Measurements from ENCODE around the gene ZBTB8B.
"Not testable (repeated sequence)": the region's sequence is repeated elsewhere in the genome, so short reads cannot be mapped to it uniquely, and the experiment has no call there.

Gene ZBTB8B

GRCh38 chr1:32470991-32471694 lies 6.3 kb downstream of the ZBTB8B start:
- no peak for DNase-seq

DNA sequence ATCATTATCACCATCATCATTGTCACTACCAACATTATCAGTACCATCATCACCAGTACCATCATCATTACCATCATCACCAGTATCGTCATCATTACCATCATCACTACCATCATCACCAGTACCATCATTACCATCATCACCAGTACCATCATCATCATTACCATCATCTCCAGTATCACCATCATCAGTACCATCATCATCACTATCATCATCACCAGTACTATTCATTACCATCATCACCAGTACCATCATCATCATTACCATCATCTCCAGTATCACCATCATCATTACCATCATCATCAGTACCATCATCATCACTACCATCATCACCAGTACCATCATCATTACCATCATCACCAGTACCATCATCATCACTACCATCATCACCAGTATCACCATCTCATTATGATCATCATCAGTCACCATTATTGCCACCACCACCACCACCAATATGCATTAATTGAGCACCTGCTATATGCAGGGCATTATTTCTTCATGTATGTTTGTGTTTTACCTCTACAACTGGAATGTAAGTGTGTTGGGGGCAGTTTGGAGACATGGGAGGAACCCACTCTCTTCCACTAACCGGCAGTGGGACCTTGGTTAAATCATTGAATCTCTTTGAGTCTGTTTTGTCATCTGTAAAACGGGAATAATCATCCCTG lies 7.0 kb downstream of the ZBTB8B start:
- DNase-seq: no peak

GRCh38 chr1:32472966-32473365 lies 8.1 kb downstream of the ZBTB8B start:
- DNase-seq: not testable (repeated sequence)

- DNase-seq: no peak
These were observed 10.1 kb downstream of the ZBTB8B start for GRCh38 chr1:32474954-32475353.

DNA sequence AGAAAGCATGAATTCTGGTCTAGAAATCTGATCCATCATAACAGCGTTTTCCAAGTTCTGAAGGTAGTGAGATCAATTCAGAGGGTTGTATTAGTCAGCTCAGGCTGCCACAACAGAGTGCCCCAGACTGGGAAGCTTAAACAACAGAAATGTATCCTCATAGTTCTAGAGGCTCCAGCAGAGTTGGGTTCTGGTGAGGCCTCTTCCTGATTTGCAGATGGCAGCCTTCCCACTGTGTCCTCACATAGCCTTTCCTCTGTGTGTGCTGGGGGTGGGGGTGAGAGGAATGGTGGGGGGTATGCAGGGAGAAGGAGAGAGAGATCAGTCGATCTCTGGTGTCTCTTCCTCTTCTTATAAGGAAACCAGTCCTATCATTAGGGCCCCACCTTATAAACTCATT lies 15.1 kb downstream of the ZBTB8B start:
- no peak for DNase-seq

DNA sequence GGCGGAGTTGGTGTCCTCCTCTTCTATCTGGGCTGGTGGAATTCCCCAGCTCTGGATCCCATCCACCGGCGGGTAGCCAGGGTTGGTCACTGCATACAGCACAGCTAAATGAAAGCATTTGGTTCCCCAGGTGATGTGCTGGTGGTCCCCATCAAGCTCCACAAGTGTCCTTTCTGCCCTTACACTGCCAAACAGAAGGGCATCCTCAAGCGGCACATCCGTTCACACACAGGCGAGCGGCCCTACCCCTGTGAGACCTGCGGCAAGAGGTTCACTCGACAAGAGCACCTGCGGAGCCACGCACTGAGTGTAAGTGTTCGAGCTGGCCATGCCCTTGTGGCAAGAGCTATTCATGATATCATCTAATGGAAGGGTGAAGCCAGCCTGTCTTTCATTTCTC lies 15.9 kb downstream of the ZBTB8B start:
- DNase-seq: no peak

DNA sequence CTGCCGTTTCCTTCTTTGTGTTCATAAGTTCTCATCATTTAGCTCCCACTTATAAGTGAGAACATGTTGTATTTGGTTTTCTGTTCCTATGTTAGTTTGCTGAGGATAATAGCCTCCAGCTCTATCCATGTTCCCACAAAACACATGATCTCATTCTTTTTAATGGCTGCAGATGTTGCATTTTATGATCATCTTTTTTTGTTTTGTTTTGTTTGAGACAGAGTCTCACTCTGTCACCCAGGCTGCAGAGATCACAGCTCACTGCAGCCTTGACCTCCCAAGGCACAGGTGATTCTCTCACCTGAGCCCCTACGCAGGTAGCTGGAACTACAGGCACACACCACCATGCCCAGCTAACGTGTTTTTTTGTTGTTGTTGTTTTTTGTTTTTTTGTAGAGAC lies 16.9 kb downstream of the ZBTB8B start:
- DNase-seq: not testable (repeated sequence)

DNA sequence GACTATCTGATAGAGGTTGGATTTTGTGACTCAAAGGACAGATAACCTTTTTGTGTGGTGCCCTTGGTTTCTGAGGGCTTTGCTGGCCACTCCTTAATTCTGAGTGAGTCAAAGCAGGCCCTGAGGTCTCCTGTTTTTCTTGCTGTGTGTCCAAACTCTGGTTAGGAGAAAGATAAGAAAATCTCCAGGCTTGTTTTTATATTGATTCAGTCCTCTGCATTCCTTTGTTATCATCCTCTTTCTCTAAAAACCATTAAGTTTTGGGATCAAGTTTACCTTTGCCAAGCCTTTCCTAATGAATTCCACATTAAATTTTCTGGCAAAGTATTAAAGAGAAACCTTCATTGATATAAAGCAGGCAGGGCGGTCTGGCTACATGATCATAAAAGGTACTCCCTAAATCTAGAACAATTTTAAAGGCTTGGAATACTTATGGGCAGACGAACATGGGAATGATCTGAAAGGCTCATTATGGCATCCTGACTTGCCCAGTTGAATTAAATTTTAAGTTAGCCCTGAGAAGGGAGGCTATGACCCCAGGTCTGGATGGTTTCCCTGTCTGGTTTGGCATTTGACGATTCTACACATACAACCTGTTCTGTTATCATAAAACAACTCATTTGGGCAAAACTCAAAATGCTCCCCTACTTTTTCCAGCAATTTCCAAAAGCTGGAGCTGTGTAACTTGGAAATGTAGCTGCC lies 20.8 kb downstream of the ZBTB8B start:
- no peak for DNase-seq

DNA sequence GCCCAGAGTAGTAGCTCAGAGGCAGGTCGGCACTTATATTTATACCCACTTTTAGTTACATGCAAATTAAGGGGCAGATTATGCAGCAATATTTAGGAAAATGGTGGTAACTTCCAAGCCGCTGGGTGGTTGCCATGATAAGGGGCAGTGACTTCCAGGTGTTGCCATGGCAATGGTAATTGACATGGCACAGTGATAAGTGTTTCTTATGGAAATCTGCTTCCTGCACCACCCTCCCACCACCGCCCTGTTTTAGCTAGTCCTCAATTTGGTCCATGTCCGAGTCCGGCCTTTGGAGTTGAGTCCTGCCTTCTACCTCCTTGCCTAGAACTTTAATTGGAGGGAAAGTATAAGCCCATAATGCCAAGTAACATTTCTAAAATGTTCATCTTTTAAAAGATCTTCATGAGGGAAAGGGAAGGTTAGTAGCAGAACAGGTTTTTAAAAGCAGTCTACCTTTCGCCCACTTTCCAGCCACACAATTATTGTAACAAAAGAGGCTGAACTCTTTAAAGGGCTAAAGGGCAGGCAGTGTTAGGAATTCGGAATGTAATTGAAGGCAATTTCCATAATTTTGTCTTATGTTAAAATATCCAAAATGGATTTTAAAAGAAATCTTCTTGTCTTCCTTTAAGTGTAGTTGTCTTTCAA lies 21.7 kb downstream of the ZBTB8B start:
- no peak for DNase-seq

DNA sequence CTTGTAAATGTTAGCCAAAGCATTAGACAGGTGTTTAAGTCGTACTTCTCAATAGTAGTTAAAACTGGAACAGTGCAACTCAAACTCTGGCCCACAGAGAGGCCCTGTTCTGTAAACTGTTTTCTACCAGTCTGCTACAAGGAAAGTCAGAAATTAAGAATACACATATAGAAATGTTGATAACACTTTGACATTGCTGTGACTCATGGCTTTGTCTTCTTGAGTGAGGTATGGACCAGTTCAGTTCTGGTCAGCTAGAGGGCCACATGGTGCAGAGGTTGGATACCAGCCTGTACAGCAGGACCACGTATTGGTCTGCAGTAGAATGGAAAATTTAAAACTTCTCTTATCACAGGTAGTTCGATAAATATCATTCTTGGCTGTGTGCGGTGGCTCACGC lies 22.3 kb downstream of the ZBTB8B start:
- no peak for DNase-seq

GRCh38 chr1:32489774-32490454 lies 25.0 kb downstream of the ZBTB8B start:
- no peak for DNase-seq

- no peak for DNase-seq
These were observed 26.5 kb downstream of the ZBTB8B start for GRCh38 chr1:32491386-32491785.

DNA sequence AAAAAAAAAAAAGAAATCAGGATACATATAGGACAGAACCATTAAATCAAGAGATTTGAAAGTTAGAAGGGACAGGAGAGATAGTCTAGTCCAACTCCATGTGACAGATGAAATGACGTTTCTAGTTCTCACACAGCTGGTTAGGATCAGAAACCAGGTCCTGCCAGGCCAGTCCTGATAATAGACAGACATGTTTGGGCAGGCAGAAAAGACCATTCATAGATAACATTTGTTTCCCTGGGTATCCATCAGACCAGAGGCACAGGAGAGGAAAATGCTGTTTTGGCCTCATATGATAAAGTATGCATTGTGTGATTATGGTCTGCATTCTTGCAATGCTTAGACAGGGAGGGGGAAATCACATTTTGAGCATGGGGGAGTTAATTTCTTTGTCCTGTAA lies 29.3 kb downstream of the ZBTB8B start:
- DNase-seq: no peak

DNA sequence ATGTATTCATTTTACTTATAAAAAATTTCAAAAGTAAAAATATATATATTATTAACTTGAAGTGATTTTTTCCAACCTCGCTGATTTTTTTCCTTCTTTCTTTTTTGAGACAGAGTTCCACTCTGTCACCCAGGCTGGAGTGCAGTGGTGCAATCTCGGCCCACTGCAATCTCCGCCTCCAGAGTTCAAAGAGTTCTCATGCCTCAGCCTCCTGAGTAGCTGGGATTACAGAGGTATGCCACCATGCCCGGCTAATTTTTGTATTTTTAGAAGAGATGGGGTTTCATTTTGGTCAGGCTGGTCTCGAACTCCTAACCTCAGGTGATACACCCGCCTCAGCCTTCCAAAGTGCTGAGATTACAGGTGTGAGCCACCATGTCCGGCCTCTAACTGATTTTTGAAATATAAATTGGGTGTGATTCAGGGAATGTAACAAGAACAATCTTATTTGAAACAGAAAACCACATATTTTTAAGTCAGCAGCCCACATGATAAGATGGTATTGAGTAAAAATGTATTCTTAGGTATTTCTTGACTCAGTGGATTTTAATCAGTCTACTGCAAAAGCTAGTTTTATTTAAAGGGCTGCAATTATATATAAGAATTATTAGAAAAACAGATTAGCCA lies 30.0 kb downstream of the ZBTB8B start:
- DNase-seq: no peak

DNA sequence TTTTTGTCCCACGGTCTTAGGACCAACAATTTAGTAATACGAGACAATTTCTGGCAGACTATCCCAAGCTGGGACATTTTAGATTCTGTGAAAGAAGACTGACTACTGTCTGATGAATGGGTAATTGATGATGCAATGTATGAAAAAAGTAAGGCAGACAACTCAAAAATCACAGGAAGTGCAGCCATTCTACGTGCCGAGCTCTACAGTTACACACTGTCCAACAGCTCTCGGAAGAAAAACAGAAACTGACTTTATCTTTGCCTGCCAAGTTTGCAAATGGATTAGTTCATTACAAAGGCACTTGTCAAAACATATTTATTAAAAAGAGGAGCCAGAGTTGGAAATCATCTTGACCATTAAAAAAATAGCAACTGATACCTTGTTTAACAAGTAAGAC lies 31.3 kb downstream of the ZBTB8B start:
- no peak for DNase-seq

DNA sequence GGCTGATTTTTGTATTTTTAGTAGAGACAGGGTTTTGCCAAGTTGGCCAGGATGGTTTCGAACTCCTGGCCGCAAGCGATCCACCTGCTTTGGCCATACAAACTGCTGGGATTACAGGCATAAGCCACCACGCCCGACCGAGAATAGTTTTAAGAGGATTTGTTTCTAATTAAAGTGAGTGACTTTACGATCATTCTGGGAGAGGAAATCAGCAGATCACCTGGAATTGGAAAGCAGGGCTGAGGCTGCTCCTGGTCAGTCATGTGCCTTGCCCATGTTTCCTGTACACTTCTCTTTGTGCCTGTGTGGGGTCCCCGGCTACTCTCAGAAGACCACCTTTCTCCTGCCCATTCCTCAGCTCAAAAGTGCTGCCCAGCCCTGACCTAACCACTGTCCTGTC lies 33.9 kb downstream of the ZBTB8B start:
- no peak for DNase-seq

GRCh38 chr1:32500387-32501209 lies 35.7 kb downstream of the ZBTB8B start:
- peak; percentile 4 to 18 for DNase-seq

- DNase-seq: no peak
These were observed 37.0 kb downstream of the ZBTB8B start for GRCh38 chr1:32501865-32502264.

GRCh38 chr1:32503153-32503552 lies 38.3 kb downstream of the ZBTB8B start:
- no peak for DNase-seq

DNA sequence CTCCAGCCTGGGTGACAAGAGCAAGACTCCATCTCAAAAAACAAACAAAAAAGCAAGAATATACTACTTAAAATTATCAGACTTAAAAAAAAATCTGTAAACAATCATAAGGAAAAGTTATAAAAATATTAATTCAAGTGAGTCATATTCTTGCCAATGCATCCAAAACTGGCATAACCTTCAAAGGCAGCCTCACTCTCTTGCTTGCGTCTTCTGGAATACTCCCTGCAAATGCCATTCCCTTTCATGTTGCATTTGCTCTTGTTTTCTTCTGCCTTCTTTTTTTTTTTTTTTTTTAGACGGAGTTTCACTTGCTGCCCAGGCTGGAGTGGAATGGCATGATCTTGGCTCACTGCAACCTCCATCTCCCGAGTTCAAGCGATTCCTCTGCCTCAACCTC lies 42.1 kb downstream of the ZBTB8B start:
- no peak for DNase-seq

GRCh38 chr1:32508761-32509160 lies 43.9 kb downstream of the ZBTB8B start:
- no peak for DNase-seq

DNA sequence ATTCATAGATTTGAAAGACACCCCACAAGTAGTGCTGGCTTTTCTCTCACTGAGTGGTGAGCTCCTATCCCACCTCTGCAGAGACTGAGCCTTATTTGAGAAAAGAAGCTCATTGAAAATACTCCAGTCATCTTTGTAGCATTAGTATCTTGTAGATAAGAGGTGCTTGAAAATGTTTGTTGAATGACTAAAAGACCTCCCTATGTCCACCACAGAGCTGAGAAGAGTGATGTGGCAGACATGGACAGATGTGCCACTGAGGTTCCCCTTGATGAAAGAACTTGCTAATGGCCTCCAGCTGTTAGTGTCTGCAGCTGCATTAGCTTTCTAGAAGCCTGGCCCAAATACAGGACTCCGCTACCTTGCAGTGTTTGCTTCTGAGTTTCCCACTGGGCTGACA lies 45.1 kb downstream of the ZBTB8B start:
- no peak for DNase-seq
